Liver (tissue), 9 donors: ENCODE data around the gene MBOAT1. TPM values are rescaled to one million over a fixed set of nuclear protein-coding genes. Genes with fewer than 3 reads are reported as not detected.

Experiments used
- DNase-seq: peaks from one replicate; pipeline ENCODE4 v3.0.0-alpha.2; 2017; ENCODE audit warnings: low spot score
- H3K27ac ChIP-seq, 2 donors: one replicate each; pipeline ENCODE4 v1.7.0; 2013; ENCODE audit warnings: inconsistent platforms in 2 of 2, low read length in 2 of 2, control low read depth in 1 of 2, low read depth in 1 of 2, mild to moderate bottlenecking in 1 of 2
- H3K27me3 ChIP-seq, 4 donors: one replicate each; pipeline versions ENCODE4 v1.6.1 to v1.7.0; 2013; ENCODE audit warnings: low read length in 3 of 4, inconsistent platforms in 1 of 4, mild to moderate bottlenecking in 1 of 4, moderate library complexity in 1 of 4; ENCODE audit not compliant: control insufficient read depth in 4 of 4, insufficient read depth in 4 of 4
- H3K36me3 ChIP-seq, 4 donors: one replicate each; pipeline versions ENCODE4 v1.6.1 to v1.7.0; 2013; ENCODE audit warnings: low read length in 3 of 4, mild to moderate bottlenecking in 3 of 4, low read depth in 1 of 4, moderate library complexity in 1 of 4; ENCODE audit not compliant: control insufficient read depth in 4 of 4, insufficient read depth in 3 of 4
- H3K4me1 ChIP-seq, 4 donors: one replicate each; pipeline versions ENCODE4 v1.6.1 to v1.7.0; 2013; ENCODE audit warnings: low read length in 3 of 4, mild to moderate bottlenecking in 3 of 4, moderate library complexity in 1 of 4; ENCODE audit not compliant: control insufficient read depth in 4 of 4, insufficient read depth in 4 of 4
- H3K4me3 ChIP-seq, 3 donors: one replicate each; pipeline versions ENCODE4 v1.6.1 to v1.7.0; 2013; ENCODE audit warnings: low read length in 3 of 3, control low read depth in 1 of 3, low read depth in 1 of 3, mild to moderate bottlenecking in 1 of 3
- H3K9ac ChIP-seq, 2 donors: one replicate each; pipeline ENCODE4 v1.7.0; 2013; ENCODE audit warnings: low read length in 2 of 2, mild to moderate bottlenecking in 2 of 2, moderate library complexity in 2 of 2, control low read depth in 1 of 2, low read depth in 1 of 2
- H3K9me3 ChIP-seq, 4 donors: one replicate each; pipeline versions ENCODE4 v1.6.1 to v1.7.0; 2013; ENCODE audit warnings: low read length in 3 of 4; ENCODE audit not compliant: control insufficient read depth in 4 of 4
- FOXA1 ChIP-seq: IDR thresholded peaks from 2 replicates; pipeline ENCODE4 v1.6.1; 2016; ENCODE audit warnings: antibody characterized with exemption
- FOXA2 ChIP-seq: IDR thresholded peaks from 2 replicates; pipeline ENCODE4 v1.6.1; 2016; ENCODE audit warnings: antibody characterized with exemption
- GABPA ChIP-seq, 2 donors: IDR thresholded peaks in 1 of 2; conservative IDR thresholded peaks in 1 of 2; 2 replicates each; pipeline ENCODE4 v1.6.1; 2016; ENCODE audit warnings: antibody characterized with exemption in 2 of 2, mild to moderate bottlenecking in 1 of 2, moderate library complexity in 1 of 2
- HNF4A ChIP-seq, 2 donors: conservative IDR thresholded peaks; 2 replicates each; pipeline ENCODE4 v1.6.1; 2016; ENCODE audit warnings: antibody characterized with exemption in 2 of 2, mild to moderate bottlenecking in 2 of 2
- HNF4G ChIP-seq: IDR thresholded peaks from 2 replicates; pipeline ENCODE4 v1.6.1; 2016; ENCODE audit warnings: antibody characterized with exemption
- JUND ChIP-seq, 2 donors: IDR thresholded peaks; 2 replicates each; pipeline ENCODE4 v1.6.1; 2016; ENCODE audit warnings: antibody characterized with exemption in 2 of 2
- NR2F2 ChIP-seq: IDR thresholded peaks from 2 replicates; pipeline ENCODE4 v1.6.1; 2016; ENCODE audit warnings: antibody characterized with exemption
- RAD21 ChIP-seq, 2 donors: IDR thresholded peaks; 2 replicates each; pipeline ENCODE4 v1.6.1; 2016; ENCODE audit warnings: antibody characterized with exemption in 2 of 2, mild to moderate bottlenecking in 2 of 2
- RXRA ChIP-seq, 2 donors: IDR thresholded peaks; 2 replicates each; pipeline ENCODE4 v1.6.1; 2017 to 2018; ENCODE audit warnings: antibody characterized with exemption in 2 of 2, mild to moderate bottlenecking in 1 of 2
- SP1 ChIP-seq: IDR thresholded peaks from 2 replicates; pipeline ENCODE4 v1.6.1; 2018; ENCODE audit warnings: antibody characterized with exemption, mild to moderate bottlenecking
- TAF1 ChIP-seq: conservative IDR thresholded peaks from 2 replicates; pipeline ENCODE4 v1.6.1; 2016; ENCODE audit warnings: antibody characterized with exemption, mild to moderate bottlenecking
- YY1 ChIP-seq: IDR thresholded peaks from 2 replicates; pipeline ENCODE4 v1.6.1; 2016; ENCODE audit warnings: antibody characterized with exemption, mild to moderate bottlenecking
- WGBS: extraction: QIAGEN DNeasy Blood & Tissue Kit; methylation state at CpG from one replicate; pipeline ENCODE4 v1.1.7; 2013; 5-methylcytosine and 5-hydroxymethylcytosine counted together
- polyA plus RNA-seq, 2 donors: library from polyadenylated mRNA; stranded (reverse) in 1 of 2; unstranded in 1 of 2; fragments of 200-250 nt in 1 of 2; fragments of >200 nt in 1 of 2; fragmentation: Nextera tagmentation in 1 of 2; extraction: Ambion mirVana in 1 of 2; gene quantifications; one replicate each; pipeline versions ENCODE4 v1.2.1 to v1.2.3, GENCODE V29; 2013 to 2015
- total RNA-seq, 2 donors: library from RNA; depleted of rRNA; stranded (reverse); fragments of >200 nt; gene quantifications; one replicate each; pipeline ENCODE4 v1.2.3, GENCODE V29; 2014
- TF ChIP-seq, protein P1 (sequence below): fragments of 150-350 bp; IDR thresholded peaks from 2 replicates; pipeline ENCODE4 v1.5.1; 2017; ENCODE audit warnings: improper control_type of control experiment, low read depth, low read length; ENCODE audit not compliant: missing input control
- TF ChIP-seq, protein P2 (sequence below): IDR thresholded peaks from 2 replicates; pipeline ENCODE4 v1.6.1; 2016; ENCODE audit warnings: antibody characterized with exemption, mild to moderate bottlenecking
- TF ChIP-seq, protein P3 (sequence below): IDR thresholded peaks from 2 replicates; pipeline ENCODE4 v1.6.1; 2016; ENCODE audit warnings: antibody characterized with exemption
- TF ChIP-seq, protein P4 (sequence below): IDR thresholded peaks from 2 replicates; pipeline ENCODE4 v1.6.1; 2016; ENCODE audit warnings: antibody characterized with exemption
- TF ChIP-seq, protein P5 (sequence below): IDR thresholded peaks from 2 replicates; pipeline ENCODE4 v1.6.1; 2016; ENCODE audit warnings: antibody characterized with exemption
- donor health status: healthy.
- donor health status: healthy.
- donor health status: healthy.
- donor health status: healthy.
- donor health status: healthy.

Gene MBOAT1
- total and polyA plus RNA-seq, 4 donors, result 1.2 to 9.3 (median 3.3) TPM

DNA sequence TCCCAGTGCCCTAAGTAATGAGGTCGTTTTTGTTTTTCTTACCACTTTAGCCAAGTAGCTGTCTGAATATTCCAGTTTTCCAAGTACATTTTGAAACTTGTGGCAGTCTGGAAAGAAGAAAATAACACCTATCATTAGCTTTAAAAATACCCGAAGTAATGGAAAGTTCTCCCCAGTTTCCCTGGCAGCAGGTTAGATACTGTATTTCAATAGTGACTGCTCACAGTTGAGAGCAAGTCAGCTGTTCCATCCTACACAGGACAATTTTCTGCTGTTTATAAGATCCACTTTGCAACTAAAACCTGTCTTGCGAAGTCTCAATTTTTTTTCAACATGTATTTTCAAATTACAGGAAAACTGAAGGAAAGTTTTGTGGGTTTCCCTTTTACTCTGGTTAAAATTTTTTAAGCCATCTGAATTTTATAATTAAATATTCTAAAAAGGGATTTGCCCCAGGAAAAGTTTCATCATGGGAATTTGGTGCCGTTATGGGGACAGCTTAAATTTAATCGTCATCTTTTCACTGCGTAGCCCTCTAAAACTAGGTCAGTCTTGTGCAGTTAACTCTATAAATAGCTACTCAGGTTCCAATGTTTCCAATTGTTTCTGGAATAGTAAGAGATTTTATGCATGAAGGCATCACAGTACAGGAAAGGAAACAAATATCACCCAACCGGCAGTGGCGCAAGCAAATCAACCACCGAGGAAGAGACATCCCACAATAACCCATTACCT lies 96.9 kb downstream of the MBOAT1 start:
- WGBS, result 87% methylated on average over 9 of the region's 9 CpGs
- DNase-seq, result no peak
- Histone ChIP-seq H3K9me3 (no peaks in the 10 kb centered on the region), H3K27me3 (no peaks in the 10 kb centered on the region), H3K9ac (no peak overlapping the region), H3K4me1 (no peaks in the 10 kb centered on the region), H3K4me3 (no peak overlapping the region), H3K36me3 (peaks cover 0 to 13% (median 9%) of the 10 kb centered on the region in 4 donors), H3K27ac (no peak overlapping the region)
- no peak for TF ChIP-seq FOXA2
- TF ChIP-seq HNF4G, result no peak
- TF ChIP-seq, protein P1, sequence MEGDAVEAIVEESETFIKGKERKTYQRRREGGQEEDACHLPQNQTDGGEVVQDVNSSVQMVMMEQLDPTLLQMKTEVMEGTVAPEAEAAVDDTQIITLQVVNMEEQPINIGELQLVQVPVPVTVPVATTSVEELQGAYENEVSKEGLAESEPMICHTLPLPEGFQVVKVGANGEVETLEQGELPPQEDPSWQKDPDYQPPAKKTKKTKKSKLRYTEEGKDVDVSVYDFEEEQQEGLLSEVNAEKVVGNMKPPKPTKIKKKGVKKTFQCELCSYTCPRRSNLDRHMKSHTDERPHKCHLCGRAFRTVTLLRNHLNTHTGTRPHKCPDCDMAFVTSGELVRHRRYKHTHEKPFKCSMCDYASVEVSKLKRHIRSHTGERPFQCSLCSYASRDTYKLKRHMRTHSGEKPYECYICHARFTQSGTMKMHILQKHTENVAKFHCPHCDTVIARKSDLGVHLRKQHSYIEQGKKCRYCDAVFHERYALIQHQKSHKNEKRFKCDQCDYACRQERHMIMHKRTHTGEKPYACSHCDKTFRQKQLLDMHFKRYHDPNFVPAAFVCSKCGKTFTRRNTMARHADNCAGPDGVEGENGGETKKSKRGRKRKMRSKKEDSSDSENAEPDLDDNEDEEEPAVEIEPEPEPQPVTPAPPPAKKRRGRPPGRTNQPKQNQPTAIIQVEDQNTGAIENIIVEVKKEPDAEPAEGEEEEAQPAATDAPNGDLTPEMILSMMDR, result no peak
- TF ChIP-seq, protein P2, sequence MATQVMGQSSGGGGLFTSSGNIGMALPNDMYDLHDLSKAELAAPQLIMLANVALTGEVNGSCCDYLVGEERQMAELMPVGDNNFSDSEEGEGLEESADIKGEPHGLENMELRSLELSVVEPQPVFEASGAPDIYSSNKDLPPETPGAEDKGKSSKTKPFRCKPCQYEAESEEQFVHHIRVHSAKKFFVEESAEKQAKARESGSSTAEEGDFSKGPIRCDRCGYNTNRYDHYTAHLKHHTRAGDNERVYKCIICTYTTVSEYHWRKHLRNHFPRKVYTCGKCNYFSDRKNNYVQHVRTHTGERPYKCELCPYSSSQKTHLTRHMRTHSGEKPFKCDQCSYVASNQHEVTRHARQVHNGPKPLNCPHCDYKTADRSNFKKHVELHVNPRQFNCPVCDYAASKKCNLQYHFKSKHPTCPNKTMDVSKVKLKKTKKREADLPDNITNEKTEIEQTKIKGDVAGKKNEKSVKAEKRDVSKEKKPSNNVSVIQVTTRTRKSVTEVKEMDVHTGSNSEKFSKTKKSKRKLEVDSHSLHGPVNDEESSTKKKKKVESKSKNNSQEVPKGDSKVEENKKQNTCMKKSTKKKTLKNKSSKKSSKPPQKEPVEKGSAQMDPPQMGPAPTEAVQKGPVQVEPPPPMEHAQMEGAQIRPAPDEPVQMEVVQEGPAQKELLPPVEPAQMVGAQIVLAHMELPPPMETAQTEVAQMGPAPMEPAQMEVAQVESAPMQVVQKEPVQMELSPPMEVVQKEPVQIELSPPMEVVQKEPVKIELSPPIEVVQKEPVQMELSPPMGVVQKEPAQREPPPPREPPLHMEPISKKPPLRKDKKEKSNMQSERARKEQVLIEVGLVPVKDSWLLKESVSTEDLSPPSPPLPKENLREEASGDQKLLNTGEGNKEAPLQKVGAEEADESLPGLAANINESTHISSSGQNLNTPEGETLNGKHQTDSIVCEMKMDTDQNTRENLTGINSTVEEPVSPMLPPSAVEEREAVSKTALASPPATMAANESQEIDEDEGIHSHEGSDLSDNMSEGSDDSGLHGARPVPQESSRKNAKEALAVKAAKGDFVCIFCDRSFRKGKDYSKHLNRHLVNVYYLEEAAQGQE, result no peak
- TF ChIP-seq HNF4A (conservative IDR thresholded peaks at IDR 0.05), result no peak
- no peak for TF ChIP-seq SP1
- TF ChIP-seq RAD21 (IDR thresholded peaks at IDR 0.05), result no peak
- no peak for TF ChIP-seq GABPA (IDR thresholded peaks at IDR 0.05 in 1 of 2, conservative IDR thresholded peaks at IDR 0.05 in 1 of 2)
- TF ChIP-seq FOXA1, result no peak
- no peak for TF ChIP-seq JUND (IDR thresholded peaks at IDR 0.05)
- TF ChIP-seq RXRA (IDR thresholded peaks at IDR 0.05), result no peak

DNA sequence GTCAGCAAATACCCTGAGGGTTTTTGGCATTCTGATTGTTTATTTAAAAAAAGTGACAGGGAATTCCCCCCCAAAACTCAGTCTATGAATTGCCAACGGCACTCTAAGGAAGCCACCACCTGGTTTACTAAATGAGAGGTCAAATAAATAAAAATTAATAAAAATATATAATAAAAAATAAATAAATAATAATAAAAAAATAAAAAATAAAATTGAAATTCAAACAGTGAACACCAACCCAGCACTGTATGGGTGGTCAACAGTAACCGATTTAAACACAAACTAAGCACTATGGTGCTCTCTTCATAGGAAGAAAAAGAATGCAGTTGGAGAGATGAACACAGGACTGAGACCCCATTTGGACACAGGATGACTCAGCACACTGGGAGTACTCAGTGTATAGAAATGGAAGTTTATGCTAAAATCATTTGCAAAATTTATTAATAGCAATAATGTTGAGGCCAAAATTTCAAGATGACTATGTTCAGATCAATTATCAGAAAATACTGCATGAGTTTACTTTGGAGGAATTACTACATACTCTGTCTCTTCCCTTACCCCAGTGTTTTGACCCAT lies 98.5 kb downstream of the MBOAT1 start:
- Histone ChIP-seq H3K9ac (no peak overlapping the region), H3K4me1 (no peaks in the 10 kb centered on the region), H3K27ac (no peak overlapping the region), H3K27me3 (no peaks in the 10 kb centered on the region), H3K36me3 (peaks cover 0 to 15% (median 8%) of the 10 kb centered on the region in 4 donors), H3K9me3 (no peaks in the 10 kb centered on the region), H3K4me3 (no peak overlapping the region)
- DNase-seq, result no peak
- WGBS, result 78% methylated on average over 2 of the region's 2 CpGs
- TF ChIP-seq, protein P3, sequence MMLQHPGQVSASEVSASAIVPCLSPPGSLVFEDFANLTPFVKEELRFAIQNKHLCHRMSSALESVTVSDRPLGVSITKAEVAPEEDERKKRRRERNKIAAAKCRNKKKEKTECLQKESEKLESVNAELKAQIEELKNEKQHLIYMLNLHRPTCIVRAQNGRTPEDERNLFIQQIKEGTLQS, result no peak
- no peak for TF ChIP-seq GABPA (IDR thresholded peaks at IDR 0.05 in 1 of 2, conservative IDR thresholded peaks at IDR 0.05 in 1 of 2)
- TF ChIP-seq, protein P4, sequence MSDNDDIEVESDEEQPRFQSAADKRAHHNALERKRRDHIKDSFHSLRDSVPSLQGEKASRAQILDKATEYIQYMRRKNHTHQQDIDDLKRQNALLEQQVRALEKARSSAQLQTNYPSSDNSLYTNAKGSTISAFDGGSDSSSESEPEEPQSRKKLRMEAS, result no peak
- TF ChIP-seq NR2F2, result no peak
- TF ChIP-seq, protein P2, result no peak
- no peak for TF ChIP-seq YY1
- TF ChIP-seq, protein P5, sequence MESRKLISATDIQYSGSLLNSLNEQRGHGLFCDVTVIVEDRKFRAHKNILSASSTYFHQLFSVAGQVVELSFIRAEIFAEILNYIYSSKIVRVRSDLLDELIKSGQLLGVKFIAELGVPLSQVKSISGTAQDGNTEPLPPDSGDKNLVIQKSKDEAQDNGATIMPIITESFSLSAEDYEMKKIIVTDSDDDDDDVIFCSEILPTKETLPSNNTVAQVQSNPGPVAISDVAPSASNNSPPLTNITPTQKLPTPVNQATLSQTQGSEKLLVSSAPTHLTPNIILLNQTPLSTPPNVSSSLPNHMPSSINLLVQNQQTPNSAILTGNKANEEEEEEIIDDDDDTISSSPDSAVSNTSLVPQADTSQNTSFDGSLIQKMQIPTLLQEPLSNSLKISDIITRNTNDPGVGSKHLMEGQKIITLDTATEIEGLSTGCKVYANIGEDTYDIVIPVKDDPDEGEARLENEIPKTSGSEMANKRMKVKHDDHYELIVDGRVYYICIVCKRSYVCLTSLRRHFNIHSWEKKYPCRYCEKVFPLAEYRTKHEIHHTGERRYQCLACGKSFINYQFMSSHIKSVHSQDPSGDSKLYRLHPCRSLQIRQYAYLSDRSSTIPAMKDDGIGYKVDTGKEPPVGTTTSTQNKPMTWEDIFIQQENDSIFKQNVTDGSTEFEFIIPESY, result no peak
- no peak for TF ChIP-seq FOXA1
- TF ChIP-seq JUND (IDR thresholded peaks at IDR 0.05), result no peak
- no peak for TF ChIP-seq TAF1
- TF ChIP-seq FOXA2, result no peak
- TF ChIP-seq, protein P1, result no peak
